GM18517 (cell line): ENCODE results near the gene HECW1.
A peak's percentile ranks its signal among the peaks of the same experiment; 100 is the strongest.

Source experiments
- ATAC-seq: cut with Tn5 transposase; IDR thresholded peaks from one replicate; pipeline ENCODE4 v1.9.1; 2021; ENCODE audit warnings: mild to moderate bottlenecking, moderate library complexity; ENCODE audit not compliant: unreplicated experiment

HECW1 gene

GRCh38 chr7:43142703-43143102, 30.3 kb downstream of the HECW1 start:
- ATAC-seq: no peak

GRCh38 chr7:43143918-43144589, 31.6 kb downstream of the HECW1 start:
- no peak for ATAC-seq

GRCh38 chr7:43148161-43148731, 35.8 kb downstream of the HECW1 start:
- ATAC-seq: no peak

GRCh38 chr7:43151076-43151475, 38.6 kb downstream of the HECW1 start:
- ATAC-seq: no peak

GRCh38 chr7:43152696-43153095, 40.2 kb downstream of the HECW1 start:
- ATAC-seq: no peak

- ATAC-seq: no peak
Observed at GRCh38 chr7:43155636-43156035, 43.2 kb downstream of the HECW1 start.

GRCh38 chr7:43163885-43164284, 51.4 kb downstream of the HECW1 start:
- ATAC-seq: no peak

GRCh38 chr7:43164757-43165156, 52.3 kb downstream of the HECW1 start:
- ATAC-seq: peak; percentile 69

GRCh38 chr7:43166686-43167085, 54.2 kb downstream of the HECW1 start:
- no peak for ATAC-seq

- ATAC-seq: no peak
Observed at GRCh38 chr7:43169076-43169475, 56.6 kb downstream of the HECW1 start.

- no peak for ATAC-seq
Observed at GRCh38 chr7:43170571-43170970, 58.1 kb downstream of the HECW1 start.

GRCh38 chr7:43175570-43176200, 63.2 kb downstream of the HECW1 start:
- no peak for ATAC-seq

- ATAC-seq: no peak
Observed at GRCh38 chr7:43179393-43179792, 66.9 kb downstream of the HECW1 start.

GRCh38 chr7:43192806-43193460, 80.5 kb downstream of the HECW1 start:
- ATAC-seq: no peak

- ATAC-seq: no peak
Observed at GRCh38 chr7:43193893-43194292, 81.4 kb downstream of the HECW1 start.

GRCh38 chr7:43195256-43195655, 82.8 kb downstream of the HECW1 start:
- ATAC-seq: no peak

GRCh38 chr7:43195768-43196167, 83.3 kb downstream of the HECW1 start:
- ATAC-seq: no peak

- no peak for ATAC-seq
Observed at GRCh38 chr7:43196379-43196778, 83.9 kb downstream of the HECW1 start.

- no peak for ATAC-seq
Observed at GRCh38 chr7:43198016-43198415, 85.6 kb downstream of the HECW1 start.

- ATAC-seq: no peak
Observed at GRCh38 chr7:43198599-43199090, 86.2 kb downstream of the HECW1 start.

- ATAC-seq: no peak
Observed at GRCh38 chr7:43199371-43200160, 87.1 kb downstream of the HECW1 start.
